B cell (primary cell): ENCODE data around the gene MBD3. TPM values are rescaled to one million over a fixed set of nuclear protein-coding genes. Genes with fewer than 3 reads are reported as not detected.

Experiments used
- ATAC-seq: fragments of 200-7000 bp; cut with Tn5 transposase; one replicate; pipeline ENCODE4 v1.10.0; 2021; ENCODE audit warnings: low read depth, mild to moderate bottlenecking, moderate number of reproducible peaks, moderate library complexity
- CTCF ChIA-PET: fragments of 350-600 bp; sonication (Branson Sonifier 250); formaldehyde crosslinking; loops from one replicate; lab custom pipeline; 2021; ENCODE audit warnings: antibody characterized with exemption, inconsistent platforms; lab: Charles Lee
- POLR2A ChIA-PET: fragments of 350-600 bp; sonication (Branson Sonifier 250); formaldehyde crosslinking; loops from one replicate; lab custom pipeline; 2021; ENCODE audit warnings: antibody characterized with exemption; lab: Charles Lee
- DNase-seq: peaks from one replicate; pipeline ENCODE4 v3.0.0; 2013
- H2AFZ ChIP-seq: 2 replicates; pipeline ENCODE4 v1.6.1; 2012; ENCODE audit warnings: mild to moderate bottlenecking, low read depth, low read length; ENCODE audit not compliant: insufficient read depth, poor library complexity, severe bottlenecking
- H3K27ac ChIP-seq, 2 donors: 1 replicate in 1 of 2; 2 replicates in 1 of 2; pipeline ENCODE4 v1.5.1; 2012 to 2013; ENCODE audit warnings: low read length in 2 of 2, mild to moderate bottlenecking in 2 of 2, moderate library complexity in 1 of 2
- H3K27me3 ChIP-seq, 4 experiments: fragments of 200-600 bp in 1 of 4; sonication (generic) in 1 of 4; replicated peaks in 1 of 4; 1 replicate in 2 of 4; 2 replicates in 2 of 4; pipeline versions ENCODE4 v1.6.1 to v1.7.0; 2013 to 2016; ENCODE audit warnings: low read length in 3 of 4, mild to moderate bottlenecking in 2 of 4, mixed read lengths in 1 of 4, moderate library complexity in 1 of 4; ENCODE audit not compliant: insufficient read depth in 4 of 4, control insufficient read depth in 3 of 4; ENCODE audit errors: control extremely low read depth in 1 of 4
- H3K36me3 ChIP-seq, 2 experiments: replicated peaks in 1 of 2; 1 replicate in 1 of 2; 2 replicates in 1 of 2; pipeline versions ENCODE4 v1.6.1 to v1.7.1; 2013; ENCODE audit warnings: low read length in 1 of 2; ENCODE audit not compliant: insufficient read depth in 2 of 2, control insufficient read depth in 1 of 2; ENCODE audit errors: control extremely low read depth in 1 of 2, extremely low read depth in 1 of 2
- H3K4me1 ChIP-seq, 2 donors: fragments of 200-600 bp in 1 of 2; sonication (generic) in 1 of 2; 1 replicate in 1 of 2; 2 replicates in 1 of 2; pipeline versions ENCODE4 v1.5.1 to v1.6.1; 2013 to 2017; ENCODE audit warnings: low read length in 2 of 2; ENCODE audit not compliant: control insufficient read depth in 2 of 2, insufficient read depth in 2 of 2
- H3K4me2 ChIP-seq: replicated peaks from 2 replicates; pipeline ENCODE3; 2012; ENCODE audit warnings: mild to moderate bottlenecking, low read depth, low read length; ENCODE audit not compliant: poor library complexity, severe bottlenecking
- H3K4me3 ChIP-seq, 5 experiments: fragments of 200-600 bp in 1 of 5; sonication (generic) in 1 of 5; 1 replicate in 3 of 5; 2 replicates in 2 of 5; pipeline versions ENCODE4 v1.5.1 to v1.7.0; 2011 to 2016; ENCODE audit warnings: low read length in 4 of 5, mild to moderate bottlenecking in 4 of 5, low read depth in 2 of 5, control low read depth in 1 of 5, moderate library complexity in 1 of 5; ENCODE audit not compliant: insufficient read depth in 1 of 5; ENCODE audit errors: control extremely low read depth in 1 of 5, extremely low read depth in 1 of 5
- H3K79me2 ChIP-seq: fragments of 200-600 bp; sonication (generic); one replicate; pipeline ENCODE4 v1.6.0; 2016; ENCODE audit warnings: low read length; ENCODE audit not compliant: control insufficient read depth, insufficient read depth
- H3K9ac ChIP-seq: fragments of 200-600 bp; sonication (generic); 2 replicates; pipeline ENCODE4 v1.6.1; 2017; ENCODE audit warnings: mild to moderate bottlenecking, low read length, moderate library complexity
- H3K9me3 ChIP-seq, 3 donors: one replicate each; pipeline versions ENCODE4 v1.6.1 to v1.7.1; 2013; ENCODE audit warnings: low read length in 2 of 3; ENCODE audit not compliant: control insufficient read depth in 2 of 3, insufficient read depth in 1 of 3; ENCODE audit errors: control extremely low read depth in 1 of 3
- H4K20me1 ChIP-seq: 2 replicates; pipeline ENCODE4 v1.6.0; 2012; ENCODE audit warnings: mild to moderate bottlenecking, low read length; ENCODE audit not compliant: insufficient read depth, control insufficient read depth, poor library complexity, severe bottlenecking
- H3K27ac Mint-ChIP-seq: one replicate; pipeline ENCODE4 v1.8.0; 2021; ENCODE audit warnings: mixed read lengths
- H3K27me3 Mint-ChIP-seq: one replicate; pipeline ENCODE4 v1.8.0; 2021; ENCODE audit warnings: mixed read lengths
- H3K4me1 Mint-ChIP-seq: one replicate; pipeline ENCODE4 v1.8.0; 2021; ENCODE audit warnings: mixed read lengths
- H3K4me3 Mint-ChIP-seq: one replicate; pipeline ENCODE4 v1.8.0; 2021; ENCODE audit warnings: mixed read lengths
- H3K9me3 Mint-ChIP-seq: one replicate; pipeline ENCODE4 v1.8.0; 2022; ENCODE audit warnings: mixed read lengths; ENCODE audit not compliant: insufficient read depth
- CTCF ChIP-seq: fragments of 200-600 bp; IDR thresholded peaks from one replicate; pipeline ENCODE4 v1.8.0; 2022; ENCODE audit warnings: antibody characterized with exemption, mild to moderate bottlenecking
- EZH2 ChIP-seq: IDR thresholded peaks from 2 replicates; pipeline ENCODE4 v1.6.1; 2012; ENCODE audit warnings: borderline replicate concordance, low read depth, mild to moderate bottlenecking, moderate library complexity, low read length; ENCODE audit not compliant: insufficient read depth, poor library complexity, severe bottlenecking
- WGBS: methylation state at CpG from one replicate; pipeline ENCODE4 v1.1.5; 2013; ENCODE audit warnings: missing lambda C conversion rate; ENCODE audit not compliant: insufficient coverage; 5-methylcytosine and 5-hydroxymethylcytosine counted together
- intact Hi-C: fragments of 100-400 bp; cut with micrococcal nuclease; formaldehyde crosslinking; loops from one replicate; pipeline ENCODE4 v1.10.0; 2022
- polyA plus RNA-seq: library from polyadenylated mRNA; depleted of rRNA; stranded (reverse); fragments of >200 nt; gene quantifications from 2 replicates; pipeline ENCODE4 v1.2.3, GENCODE V29; 2012
- total RNA-seq, 2 donors: library from RNA; stranded (reverse); fragments of 120-200 nt in 1 of 2; gene quantifications; 1 replicate in 1 of 2; 2 replicates in 1 of 2; pipeline versions ENCODE4 v1.2.3 to v1.2.4, GENCODE V29; 2013 to 2022

The MBD3 gene
- total and polyA plus RNA-seq, 2 donors (not counting 1 experiment from before 2014, with no cell fraction given) = 48.1 to 84.6 TPM

GRCh38 chr19:1524972-1525325 lies 67.7 kb downstream of the MBD3 start:
- CTCF ChIA-PET = no interaction called here
- intact Hi-C loops = no loop called here
- Mint-ChIP-seq H3K4me1 (peaks cover 7% of the 10 kb centered on the region), H3K4me3 (no peak overlapping the region), H3K27me3 (peaks cover 36% of the 10 kb centered on the region), H3K9me3 (no peaks in the 10 kb centered on the region), H3K27ac (peak overlapping the region; percentile 42)
- no peak for TF ChIP-seq CTCF
- no peak for TF ChIP-seq EZH2
- POLR2A ChIA-PET = no interaction called here
- H3K27ac ChIP-seq = no peak overlapping the region
- no peak overlapping the region for H2AFZ ChIP-seq
- no peak overlapping the region for H3K9ac ChIP-seq
- H3K36me3 ChIP-seq = no peaks in the 10 kb centered on the region
- no peak for DNase-seq
- 80% methylated on average over 16 of the region's 17 CpGs for WGBS
- no peaks in the 10 kb centered on the region for H4K20me1 ChIP-seq
- peaks cover 0 to 7% (median 0%) of the 10 kb centered on the region in 3 donors for H3K9me3 ChIP-seq
- no peaks in the 10 kb centered on the region for H3K79me2 ChIP-seq
- no peak overlapping the region for H3K4me2 ChIP-seq
- H3K4me1 ChIP-seq = peaks cover 3 to 8% of the 10 kb centered on the region in 2 donors
- H3K4me3 ChIP-seq = no peak overlapping the region
- H3K27me3 ChIP-seq = peaks cover 0 to 36% (median 16%) of the 10 kb centered on the region in 4 experiments
- ATAC-seq = no peak

- CTCF ChIA-PET = no interaction called here
- Mint-ChIP-seq H3K9me3 (no peaks in the 10 kb centered on the region), H3K27me3 (peaks cover 35% of the 10 kb centered on the region), H3K4me1 (peaks cover 7% of the 10 kb centered on the region), H3K27ac (peak overlapping the region; percentile 42), H3K4me3 (peak overlapping the region; percentile 67)
- intact Hi-C loops = no loop called here
- no peak for TF ChIP-seq CTCF
- peak overlapping the region; percentile 32 for H3K4me2 ChIP-seq
- ATAC-seq (no peak), DNase-seq (no peak)
- no peaks in the 10 kb centered on the region for H3K79me2 ChIP-seq
- POLR2A ChIA-PET = no interaction called here
- no peak overlapping the region for H3K9ac ChIP-seq
- H4K20me1 ChIP-seq = no peaks in the 10 kb centered on the region
- peaks cover 0 to 7% (median 0%) of the 10 kb centered on the region in 3 donors for H3K9me3 ChIP-seq
- no peak overlapping the region for H3K27ac ChIP-seq
- H3K27me3 ChIP-seq = peaks cover 0 to 36% (median 16%) of the 10 kb centered on the region in 4 experiments
- no peak overlapping the region for H3K4me3 ChIP-seq
- H3K4me1 ChIP-seq = peaks cover 3 to 8% of the 10 kb centered on the region in 2 donors
- no peak overlapping the region for H2AFZ ChIP-seq
- 24% methylated on average over 49 of the region's 49 CpGs for WGBS
- no peaks in the 10 kb centered on the region for H3K36me3 ChIP-seq
These were observed 68.2 kb downstream of the MBD3 start for GRCh38 chr19:1524287-1524971.
